GM19328 (cell line): ENCODE data around the gene RIT1.

Experiments
- ATAC-seq: cut with Tn5 transposase; IDR thresholded peaks from one replicate; pipeline ENCODE4 v1.9.1; 2021; ENCODE audit warnings: mild to moderate bottlenecking, moderate library complexity; ENCODE audit not compliant: unreplicated experiment

The RIT1 gene

DNA sequence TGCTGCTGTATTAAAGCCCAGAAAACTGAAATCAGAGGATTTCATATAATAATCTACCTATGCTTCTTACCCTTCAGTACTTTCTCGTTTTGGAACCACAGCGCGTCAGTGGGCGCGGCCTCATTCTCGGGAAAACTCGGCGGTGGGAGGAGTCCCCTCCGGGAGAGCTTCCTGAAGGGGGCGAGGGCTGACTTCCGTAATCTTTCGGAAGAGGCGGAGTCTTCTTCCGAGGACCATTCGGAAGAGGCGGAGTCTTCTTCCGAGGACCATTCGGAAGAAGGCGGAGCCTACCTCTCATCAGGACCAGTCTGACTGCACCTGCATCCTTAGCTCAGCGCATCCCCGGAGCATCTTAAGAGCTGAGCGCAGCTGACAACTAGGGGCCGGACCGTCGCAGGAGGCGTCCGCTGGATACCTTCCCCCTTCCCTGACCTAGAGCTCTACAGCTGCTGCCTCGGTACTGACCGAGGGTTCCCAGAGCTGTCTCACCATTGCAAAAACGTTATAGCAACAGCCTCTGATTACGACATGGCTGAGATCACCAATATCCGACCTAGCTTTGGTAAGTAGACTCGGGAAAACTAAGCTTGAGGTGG lies 51.8 kb downstream of the RIT1 start, which contains the start of gene SYT11:
TSS of gene SYT11 (plus strand) at position 334 of the 596 bp plus-strand sequence. CDS start at position 529, 195 bp downstream.
- ATAC-seq: peak; percentile 64

GRCh38 chr1:155858800-155859233 lies 52.3 kb downstream of the RIT1 start:
- ATAC-seq: peak; percentile 3

DNA sequence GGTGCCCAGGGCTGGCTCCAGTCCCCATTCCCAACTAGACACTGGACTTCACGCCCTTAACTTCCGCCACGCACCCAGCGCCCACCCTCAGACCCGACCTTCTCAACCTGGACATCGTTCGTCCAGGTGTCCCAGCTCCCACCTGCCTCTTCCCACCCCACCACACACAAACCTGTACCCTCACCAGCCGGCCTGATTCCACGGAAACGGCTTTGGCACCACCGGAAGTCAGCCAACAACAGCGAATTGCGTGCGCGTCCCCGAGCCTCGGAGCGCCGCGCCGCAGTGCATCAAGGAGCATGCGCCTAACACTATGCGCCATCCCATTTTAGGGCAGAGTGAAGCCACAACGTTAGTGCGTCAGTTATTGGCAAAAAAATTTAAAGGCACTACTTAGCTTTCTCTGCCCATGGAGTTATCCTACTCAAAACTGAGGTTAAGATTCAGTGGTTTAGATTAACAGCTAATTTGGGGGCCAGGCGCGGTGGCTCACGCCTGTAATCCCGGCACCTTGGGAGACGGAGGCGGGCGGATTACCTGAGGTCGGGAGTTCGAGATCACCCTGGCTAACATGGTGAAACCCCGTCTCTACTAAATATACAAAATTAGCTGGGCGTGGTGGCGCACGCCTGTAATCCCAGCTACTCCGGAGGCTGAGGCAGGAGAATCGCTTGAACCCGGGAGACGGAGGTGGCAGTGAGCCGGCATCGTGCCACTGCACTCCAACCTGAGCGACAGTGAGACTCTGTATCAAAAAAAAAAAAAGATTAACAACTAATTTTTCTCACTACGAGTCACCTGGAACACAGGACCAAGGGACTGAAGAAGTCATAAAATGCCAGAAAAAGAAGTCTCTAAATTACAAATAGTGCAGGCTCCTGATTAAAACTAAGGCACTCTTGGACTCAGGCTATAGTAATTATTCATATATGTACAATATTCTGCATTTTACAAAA lies 53.9 kb downstream of the RIT1 start, which contains the start of gene GON4L:
TSS of gene GON4L (minus strand) at position 240 of the 956 bp plus-strand sequence. CDS start 3,434 bp downstream, outside the sequence.
- ATAC-seq: peak; percentile 37

DNA sequence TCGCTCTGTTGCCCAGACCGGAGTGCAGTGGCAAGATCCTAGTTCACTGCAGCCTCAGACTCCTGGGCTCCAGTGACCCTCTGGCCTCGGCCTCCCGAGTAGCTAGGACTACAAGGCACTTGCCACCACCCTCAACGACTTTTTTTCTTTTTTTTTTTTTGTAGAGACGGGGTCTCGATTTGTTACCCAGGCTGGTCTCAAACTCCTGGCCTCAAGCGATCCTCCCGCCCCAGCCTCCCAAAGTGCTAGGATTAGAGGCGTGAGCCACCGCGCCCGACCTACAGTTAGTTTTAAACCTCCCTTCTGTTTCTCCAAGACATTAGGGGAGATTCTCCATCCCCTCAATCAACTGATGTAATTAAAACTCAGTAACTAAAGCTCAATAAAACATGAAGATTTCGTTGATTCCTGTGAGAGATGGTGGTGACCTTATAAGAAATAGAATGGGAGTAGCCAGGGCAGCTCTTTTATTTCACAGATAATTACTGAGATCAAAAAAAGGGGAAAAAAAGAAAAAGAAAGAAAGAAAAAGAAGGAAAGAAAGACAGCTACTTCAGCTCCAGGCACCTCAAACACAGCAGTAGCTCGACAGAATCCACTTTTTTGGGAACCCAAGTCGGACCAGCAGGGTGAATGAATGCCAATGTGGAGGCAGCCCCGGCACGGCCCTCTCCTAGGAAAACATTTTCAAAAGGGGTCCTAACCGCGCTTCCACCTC lies 54.7 kb downstream of the RIT1 start:
- ATAC-seq: no peak

- ATAC-seq: no peak
These were observed 60.8 kb downstream of the RIT1 start for GRCh38 chr1:155850345-155850744.

DNA sequence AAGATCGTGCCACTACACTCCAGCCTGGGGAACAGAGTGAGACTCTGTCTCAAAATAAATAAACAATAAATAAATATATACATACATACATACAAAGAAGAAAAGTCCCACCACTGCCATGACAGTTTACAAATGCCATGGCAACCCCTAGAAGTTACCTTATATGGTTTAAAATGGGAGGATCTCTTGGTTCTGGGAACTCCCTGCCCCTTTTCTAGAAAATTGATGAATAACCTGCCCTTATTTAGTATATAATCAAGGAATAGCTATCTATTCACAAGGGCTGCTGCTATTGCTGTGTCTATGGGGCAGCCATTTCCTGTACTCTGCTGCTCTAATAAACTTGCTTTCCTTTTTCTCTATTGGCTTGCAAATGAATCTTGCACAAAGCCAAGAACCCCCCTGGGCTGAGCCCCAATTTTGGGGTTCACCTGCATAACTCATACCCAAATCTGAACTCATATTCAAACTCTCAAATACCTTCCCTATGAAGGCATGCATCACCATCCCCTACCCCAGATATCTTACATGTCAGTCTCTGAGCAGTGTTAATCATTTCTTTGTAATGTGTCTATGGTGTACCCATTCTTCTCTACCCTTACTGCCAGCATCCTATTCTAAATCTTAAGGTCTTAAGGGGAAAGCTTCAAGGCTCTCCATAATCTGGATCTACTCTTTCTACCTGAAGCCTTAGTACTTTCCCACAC lies 63.2 kb downstream of the RIT1 start:
- ATAC-seq: no peak
